GM19351 (cell line): Measurements from ENCODE around the gene NTRK2.

ENCODE experiments used
- ATAC-seq: cut with Tn5 transposase; IDR thresholded peaks from one replicate; pipeline ENCODE4 v1.9.1; 2021; ENCODE audit warnings: mild to moderate bottlenecking, moderate library complexity; ENCODE audit not compliant: unreplicated experiment

Gene NTRK2

GRCh38 chr9:84778570-84778969, 109.0 kb downstream of the NTRK2 start:
- no peak for ATAC-seq

DNA sequence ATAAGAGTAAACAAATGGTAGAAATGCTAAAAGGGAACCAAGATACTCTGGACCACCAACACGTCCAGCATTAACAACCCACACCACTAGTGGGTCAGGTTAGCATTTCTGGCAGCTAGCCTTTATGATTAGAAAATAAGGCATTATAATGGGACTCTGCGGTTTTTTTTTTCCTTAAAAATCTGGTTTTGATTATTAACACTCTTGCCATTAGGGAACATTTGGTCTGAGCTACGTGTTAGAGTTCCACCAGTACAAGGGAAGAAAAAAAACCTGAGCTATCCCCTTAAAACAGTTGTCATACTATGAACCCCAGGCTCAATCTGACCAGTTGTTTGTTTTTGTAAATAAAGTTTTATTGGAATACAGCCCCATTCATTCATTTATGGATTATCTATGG, 110.4 kb downstream of the NTRK2 start:
- ATAC-seq = no peak

GRCh38 chr9:84780385-84780784, 110.9 kb downstream of the NTRK2 start:
- no peak for ATAC-seq

- no peak for ATAC-seq
Observed at GRCh38 chr9:84781458-84781857, 111.9 kb downstream of the NTRK2 start.

DNA sequence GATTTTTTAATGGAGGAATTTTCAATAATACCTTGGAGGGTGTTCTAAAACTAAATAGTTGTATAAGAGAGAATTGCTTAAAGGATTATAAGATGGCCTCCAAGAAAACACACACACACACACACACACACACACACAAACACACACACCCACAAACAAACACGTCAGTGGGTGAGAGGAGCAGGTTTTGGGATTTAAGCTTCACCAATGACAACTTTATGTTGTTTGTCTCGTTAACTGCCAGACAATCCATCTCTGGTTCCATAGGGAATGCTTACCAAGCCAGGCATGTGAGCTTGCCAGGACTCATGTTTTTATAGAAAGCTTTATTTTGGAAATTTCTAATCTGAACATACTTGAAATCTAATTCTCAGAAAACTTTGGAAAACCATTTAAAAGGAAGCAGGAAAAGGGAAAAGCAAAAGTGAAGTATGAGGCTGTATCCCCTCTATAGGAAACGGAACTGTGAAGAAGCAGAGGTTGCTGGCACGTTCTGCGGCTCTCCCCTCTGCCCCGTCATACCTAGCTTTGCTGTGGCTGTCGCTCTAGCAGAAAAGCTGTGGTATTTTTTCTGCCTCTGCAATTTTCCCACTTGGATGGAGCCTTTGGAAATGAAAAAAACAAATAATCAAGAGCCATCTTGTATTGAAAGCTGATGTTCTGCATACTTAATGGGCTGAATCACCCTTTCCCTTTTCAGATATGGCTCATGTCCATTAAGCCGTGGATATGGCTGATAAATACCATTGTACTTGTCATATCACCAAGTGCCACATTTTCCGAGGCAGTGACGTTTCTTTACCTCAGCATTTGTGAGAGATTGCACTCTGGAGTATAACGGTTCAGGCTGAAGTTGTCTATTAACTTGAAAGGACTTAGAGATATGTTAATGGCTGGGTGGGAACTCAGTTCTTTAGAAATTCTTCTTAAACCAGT, 112.7 kb downstream of the NTRK2 start:
- ATAC-seq = no peak

- no peak for ATAC-seq
Observed at GRCh38 chr9:84785792-84786547, 116.4 kb downstream of the NTRK2 start.

DNA sequence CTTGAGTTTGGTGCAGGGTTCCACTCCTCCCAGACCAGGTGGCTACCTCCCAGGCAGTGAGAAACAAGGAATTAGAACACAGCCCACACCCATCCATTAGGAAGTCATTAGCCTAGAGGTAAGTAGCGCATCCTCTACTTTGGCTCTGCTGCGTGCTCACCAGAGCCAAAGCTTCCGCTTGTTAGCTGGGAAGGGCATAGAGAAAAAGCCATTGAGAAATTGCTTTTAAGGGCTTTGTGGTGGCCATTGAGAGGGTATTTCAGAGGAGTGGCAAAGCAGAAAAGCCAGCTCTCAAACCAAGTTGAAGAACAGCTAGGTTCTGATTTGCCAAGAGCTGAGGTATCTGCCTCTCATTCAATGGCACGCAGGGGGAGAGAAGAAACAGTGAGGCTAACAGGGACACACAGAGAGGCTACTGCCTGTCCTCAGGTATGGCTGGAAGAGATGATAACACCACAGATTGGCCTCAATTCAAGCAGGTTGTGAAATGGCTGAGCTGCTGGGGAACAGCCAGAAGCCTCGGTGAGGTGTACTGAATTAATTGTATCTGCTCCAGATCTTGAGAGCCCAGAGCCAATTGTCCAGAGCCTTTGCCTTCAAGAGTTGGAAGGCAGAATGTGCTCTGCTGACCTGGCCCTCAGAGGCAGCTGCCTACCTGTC, 119.4 kb downstream of the NTRK2 start:
- no peak for ATAC-seq

DNA sequence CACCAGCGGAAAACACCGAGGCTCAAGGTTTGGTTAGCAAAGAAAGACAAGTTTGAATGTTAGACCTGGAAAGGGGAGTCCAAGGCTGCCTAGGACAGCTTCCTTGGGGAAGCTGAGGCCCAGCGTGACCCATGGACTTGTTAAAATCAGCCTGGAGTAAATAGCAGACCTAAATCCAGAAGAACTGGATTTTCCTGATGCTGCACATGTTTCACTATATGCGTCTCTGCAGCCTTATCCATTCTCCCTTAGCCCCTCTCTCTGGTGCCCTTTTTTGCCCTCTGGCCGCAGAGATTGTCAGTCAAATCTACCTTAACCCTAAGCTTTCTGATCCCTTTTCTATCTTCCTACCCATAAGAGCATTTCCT, 119.9 kb downstream of the NTRK2 start:
- no peak for ATAC-seq

DNA sequence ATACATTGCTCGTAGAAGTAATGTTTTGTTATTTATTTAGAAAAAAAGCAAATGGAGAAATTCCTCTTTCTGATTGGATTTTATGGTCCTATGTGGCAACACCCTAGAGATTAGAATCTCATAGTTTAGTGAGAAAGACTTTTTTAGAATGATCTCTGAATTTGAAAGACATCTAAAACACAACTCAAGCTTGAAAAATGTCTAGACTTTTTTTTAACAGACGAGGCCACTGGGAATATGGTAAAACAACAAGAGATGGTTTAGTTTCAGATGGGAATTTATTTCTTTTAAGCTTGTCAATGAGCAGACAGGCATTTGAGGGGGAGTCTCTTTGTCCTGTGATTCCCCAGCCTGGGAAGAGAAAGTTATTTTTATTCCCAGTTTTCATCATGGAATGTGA, 122.1 kb downstream of the NTRK2 start:
- ATAC-seq = no peak

GRCh38 chr9:84793251-84793650, 123.7 kb downstream of the NTRK2 start:
- no peak for ATAC-seq

- no peak for ATAC-seq
Observed at GRCh38 chr9:84794981-84795637, 125.6 kb downstream of the NTRK2 start.

DNA sequence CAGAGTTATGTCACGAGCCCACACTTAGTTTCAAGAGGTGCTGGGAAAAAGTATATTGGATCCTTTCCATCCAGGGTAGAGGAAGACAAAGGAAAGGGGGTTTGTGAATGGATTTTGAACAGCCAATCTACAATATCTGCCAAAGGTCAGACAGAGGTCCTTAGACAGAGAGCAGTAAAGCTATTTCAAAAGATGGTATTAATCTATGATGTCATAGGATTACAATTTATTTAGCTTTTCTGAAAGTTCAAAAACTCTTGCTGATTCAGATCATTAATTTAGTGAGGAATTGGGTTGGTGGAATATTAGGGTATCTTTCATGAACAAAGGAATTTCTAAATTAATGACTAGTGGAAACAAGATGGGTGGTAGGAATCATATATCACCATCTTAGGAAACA, 126.9 kb downstream of the NTRK2 start:
- ATAC-seq = no peak

DNA sequence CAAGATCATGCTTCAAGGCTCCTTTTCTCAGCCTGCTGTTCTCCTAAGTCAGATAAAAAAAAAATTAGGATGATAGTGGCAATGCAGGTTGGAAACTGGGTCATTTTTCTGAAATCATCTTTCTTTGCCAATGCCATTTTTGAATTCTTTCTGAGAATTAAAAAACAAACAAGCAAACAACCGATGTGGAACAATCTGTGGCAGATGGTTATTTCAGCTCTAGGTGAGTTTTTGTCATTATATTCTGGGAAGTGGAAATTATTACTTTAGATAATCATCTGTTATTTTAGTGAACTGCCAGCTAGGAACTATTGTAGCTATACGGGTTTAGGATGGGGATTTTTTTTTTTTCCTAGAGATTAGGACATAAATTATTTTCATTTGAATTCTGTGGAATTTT, 129.7 kb downstream of the NTRK2 start:
- no peak for ATAC-seq

DNA sequence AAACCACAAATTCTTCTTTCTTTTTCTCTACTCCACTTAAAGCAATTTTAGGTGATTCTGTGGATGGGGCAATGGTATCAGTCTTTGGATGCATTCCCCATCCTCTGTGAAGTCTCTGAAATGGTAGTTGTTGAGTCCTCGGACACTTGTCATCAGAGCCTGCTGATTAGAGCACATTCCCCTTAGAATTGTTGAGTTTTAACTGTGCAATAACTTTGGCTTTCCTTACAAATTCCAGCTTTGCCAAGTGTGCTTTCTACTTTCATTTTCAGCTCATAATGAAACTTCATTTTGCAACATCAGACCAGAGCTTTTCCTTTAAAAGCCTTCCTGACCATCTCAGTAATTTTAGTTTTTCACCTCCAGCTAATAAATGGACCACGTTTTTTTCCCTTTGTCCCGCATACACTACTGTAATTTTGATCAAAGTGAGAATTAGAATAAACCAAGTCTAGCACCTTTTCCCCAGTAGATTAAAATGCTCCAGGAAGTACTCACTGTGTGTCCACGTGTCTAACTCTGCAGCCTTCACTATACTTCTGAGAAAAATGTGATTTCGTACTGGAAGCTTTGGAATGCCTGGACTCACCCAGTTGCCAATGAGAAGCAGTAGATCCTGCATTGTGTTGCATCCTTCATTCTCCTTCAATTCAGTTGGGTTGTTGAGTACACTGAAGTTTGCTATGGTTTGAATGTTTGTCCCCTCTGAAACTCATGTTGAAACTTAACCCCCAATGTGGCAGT, 135.6 kb downstream of the NTRK2 start:
- ATAC-seq = no peak

DNA sequence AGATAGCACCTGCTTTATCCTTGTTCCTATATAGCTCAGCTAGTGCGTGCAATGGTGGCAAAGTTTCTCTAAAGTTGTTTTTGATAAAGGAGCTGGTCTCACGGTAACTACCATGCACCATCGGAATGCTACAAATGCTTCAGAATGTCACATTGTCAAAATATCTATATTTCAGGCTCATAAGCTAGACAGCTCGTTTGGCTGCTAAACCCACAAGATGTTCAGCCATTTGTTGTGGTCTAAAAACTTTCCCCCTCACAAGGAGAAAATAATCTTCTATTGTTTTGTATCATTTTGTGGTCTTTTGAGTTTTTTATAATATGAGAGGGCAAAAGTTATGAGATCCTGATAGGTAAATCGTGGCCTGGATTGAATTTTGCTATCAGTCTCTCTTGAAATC, 137.9 kb downstream of the NTRK2 start:
- no peak for ATAC-seq

DNA sequence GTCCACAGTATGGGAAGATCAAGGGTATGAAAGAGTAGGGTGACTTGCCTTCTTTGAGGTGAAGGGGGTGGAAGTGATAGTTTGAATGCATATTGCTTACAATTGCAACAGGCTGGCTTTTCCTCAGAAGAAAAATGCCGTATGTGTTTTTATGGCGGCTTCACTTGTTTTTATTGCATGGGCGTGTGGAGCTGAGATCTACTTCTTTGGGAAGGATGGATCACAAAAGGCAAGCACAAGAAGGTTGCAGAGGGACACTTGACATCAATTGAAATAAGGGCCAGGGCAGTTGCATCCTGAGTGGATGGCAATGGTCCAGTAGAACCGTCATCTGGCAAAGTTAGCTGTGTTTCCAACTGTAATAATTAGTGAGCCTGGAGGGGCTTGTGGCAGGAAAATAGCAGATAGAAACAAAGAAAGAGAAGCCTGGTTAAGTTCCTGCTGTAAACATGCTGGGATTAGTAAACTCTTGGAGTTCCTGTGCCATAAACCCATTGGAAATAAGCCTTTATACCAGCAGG, 138.4 kb downstream of the NTRK2 start:
- no peak for ATAC-seq

DNA sequence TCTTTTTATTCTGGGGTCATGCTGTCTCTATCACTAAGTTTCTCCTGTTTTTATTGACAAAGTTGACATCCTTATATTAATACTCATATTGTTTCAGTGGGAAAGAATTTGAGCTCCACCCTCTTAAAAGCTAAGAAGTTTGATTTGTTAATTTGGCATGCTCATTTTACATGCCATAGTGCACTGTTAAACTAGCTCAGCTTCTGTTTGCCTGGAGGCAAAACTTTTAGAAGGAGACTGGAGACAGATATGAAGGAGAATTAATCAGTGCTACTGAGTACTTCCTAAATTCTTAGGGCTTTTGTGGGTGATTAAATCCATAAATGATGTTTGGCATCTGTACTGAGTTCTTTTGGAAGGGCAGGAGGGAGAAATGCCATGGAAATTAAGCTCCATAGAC, 138.9 kb downstream of the NTRK2 start:
- no peak for ATAC-seq

DNA sequence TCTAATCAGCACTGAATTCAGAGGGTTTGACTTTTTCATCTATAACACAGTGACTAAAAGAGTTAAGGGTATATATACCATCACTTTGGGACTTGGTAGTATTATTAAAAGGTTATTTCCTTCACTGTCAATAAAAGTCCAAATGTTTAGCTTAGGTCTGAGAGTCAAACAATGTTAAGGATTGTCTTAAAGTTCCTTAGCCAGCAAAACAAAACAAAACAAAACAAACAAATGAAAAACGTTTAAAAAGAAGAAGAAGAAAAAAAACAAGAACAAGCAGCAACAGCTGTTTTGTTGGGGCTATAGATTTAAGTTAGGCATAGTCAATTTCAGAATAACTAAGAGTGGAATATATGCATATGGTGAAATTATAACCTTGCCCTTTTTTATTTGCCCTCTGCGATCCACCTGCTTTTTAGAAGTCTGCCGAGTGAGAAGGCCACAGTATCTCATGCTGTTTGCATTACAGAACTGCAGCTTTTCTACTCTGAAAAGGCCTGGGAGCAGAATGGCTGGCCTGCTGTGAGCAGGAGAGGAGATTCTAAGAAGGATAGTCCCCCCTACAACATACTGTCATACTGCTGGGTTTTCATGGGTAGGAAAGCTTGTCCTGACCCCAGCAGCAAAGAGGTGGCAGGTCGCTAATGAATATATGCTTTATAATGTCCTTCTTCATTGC, 141.7 kb downstream of the NTRK2 start:
- ATAC-seq = no peak

GRCh38 chr9:84811751-84812074, 142.2 kb downstream of the NTRK2 start:
- ATAC-seq = no peak

DNA sequence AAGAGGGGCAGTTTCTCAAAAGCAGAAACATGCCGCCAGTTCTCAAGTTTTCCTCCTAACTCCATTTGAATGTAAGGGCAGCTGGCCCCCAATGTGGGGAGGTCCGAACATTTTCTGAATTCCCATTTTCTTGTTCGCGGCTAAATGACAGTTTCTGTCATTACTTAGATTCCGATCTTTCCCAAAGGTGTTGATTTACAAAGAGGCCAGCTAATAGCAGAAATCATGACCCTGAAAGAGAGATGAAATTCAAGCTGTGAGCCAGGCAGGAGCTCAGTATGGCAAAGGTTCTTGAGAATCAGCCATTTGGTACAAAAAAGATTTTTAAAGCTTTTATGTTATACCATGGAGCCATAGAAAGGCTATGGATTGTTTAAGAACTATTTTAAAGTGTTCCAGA, 142.8 kb downstream of the NTRK2 start:
- no peak for ATAC-seq
